ENCODE results near the gene SQSTM1.
"Not testable (repeated sequence)": the region's sequence is repeated elsewhere in the genome, so short reads cannot be mapped to it uniquely, and the experiment has no call there.

Gene SQSTM1

DNA sequence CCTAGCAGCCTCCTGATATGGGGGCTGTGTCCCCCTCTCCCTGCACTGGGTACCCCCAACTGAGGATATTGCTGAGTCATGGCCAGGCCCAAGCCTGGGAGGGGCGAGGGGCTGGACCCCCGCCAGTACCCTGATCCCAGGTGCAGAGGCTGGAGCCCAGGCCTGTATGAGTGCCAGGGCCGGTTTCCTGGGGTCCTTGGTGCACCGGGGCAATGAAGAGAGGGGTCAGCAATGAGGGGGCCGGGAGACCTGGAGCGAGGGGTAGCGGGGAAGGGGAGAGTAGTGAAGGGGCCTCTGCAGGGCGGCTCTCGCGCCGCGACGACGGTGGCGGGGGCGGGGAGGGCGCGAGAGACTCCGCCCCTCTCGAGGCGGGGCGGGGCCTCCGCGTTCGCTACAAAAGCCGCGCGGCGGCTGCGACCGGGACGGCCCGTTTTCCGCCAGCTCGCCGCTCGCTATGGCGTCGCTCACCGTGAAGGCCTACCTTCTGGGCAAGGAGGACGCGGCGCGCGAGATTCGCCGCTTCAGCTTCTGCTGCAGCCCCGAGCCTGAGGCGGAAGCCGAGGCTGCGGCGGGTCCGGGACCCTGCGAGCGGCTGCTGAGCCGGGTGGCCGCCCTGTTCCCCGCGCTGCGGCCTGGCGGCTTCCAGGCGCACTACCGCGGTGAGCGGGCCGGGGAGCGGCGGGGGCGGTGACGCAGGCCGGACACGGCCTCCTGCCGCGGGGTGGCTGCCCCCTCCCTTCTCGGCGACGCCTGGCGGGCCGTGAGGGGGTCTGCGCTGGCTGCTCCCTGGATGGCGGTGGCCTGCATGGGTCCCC is at the start of gene SQSTM1:
TSS of gene SQSTM1 (plus strand) at position 423 of the 815 bp plus-strand sequence. CDS start at position 455, 32 bp downstream.
- DNase-seq (ENCODE audit: low read depth in 2 of 2), result peak; percentile 54 to 59

DNA sequence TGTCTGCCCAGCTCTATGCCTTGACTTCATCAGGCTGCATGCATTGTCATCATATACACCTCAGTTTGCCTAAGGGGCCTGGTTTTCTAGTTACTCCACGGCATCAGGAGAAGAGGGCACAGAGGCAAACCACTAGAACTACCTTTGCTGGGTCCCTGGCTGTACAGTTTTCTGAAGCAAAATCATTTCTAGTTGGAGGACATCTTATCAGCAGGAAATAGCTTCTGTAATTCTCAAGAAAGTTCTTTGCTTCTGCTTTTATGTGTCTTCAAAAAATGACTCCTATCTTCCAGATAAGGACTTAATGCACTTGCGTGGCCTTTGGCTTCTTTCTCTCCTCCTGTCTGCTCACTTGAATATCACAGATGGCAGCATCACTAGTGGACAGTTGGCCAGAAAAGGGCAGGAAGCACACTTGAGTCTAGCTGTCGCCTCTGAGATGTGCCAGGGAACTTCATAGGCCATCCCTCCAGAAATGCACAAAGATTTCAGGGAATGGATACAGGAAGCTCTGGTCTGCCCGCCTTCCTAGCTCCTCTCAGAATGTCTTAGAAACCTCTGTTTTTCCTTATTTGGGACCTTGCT is 49.3 kb upstream of the SQSTM1 start:
- DNase-seq (ENCODE audit: low read depth in 2 of 2), result no peak

DNA sequence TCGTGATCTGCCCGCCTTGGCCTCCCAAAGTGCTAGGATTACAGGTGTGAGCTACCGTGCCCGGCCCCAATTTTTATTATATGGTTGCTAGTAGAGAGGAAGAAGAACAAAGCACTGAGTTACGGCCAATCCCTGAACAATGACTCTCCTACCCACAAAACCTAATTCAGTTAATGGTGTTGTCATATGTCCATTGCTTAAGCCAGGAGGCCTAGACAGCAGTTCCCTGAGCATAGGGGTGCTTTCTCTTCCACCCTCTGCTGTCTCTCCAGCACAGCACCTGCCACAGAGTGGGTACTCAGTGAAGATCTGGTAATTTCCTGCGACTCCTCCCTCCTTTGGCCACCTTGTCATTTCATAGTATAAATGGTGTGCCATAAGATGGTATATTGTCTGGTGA is 48.4 kb upstream of the SQSTM1 start:
- no peak for DNase-seq (ENCODE audit: low read depth in 2 of 2)

DNA sequence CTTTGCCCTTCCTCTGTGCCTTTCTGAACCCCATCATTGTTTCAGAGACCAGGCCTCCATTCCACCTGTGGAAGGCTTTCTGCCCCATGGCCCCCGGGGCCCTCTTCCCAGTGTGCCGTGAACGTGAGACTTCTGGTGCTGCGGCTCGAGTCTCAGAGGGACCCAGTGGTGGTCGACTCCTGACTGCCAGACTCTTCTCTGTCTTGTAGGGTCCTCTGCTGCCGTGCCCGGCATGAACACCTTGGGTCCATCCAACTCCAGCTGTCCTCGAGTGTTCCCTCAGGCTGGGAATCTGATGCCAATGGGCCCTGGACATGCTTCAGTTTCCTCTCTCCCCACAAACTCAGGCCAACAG is 47.0 kb upstream of the SQSTM1 start:
- DNase-seq (ENCODE audit: low read depth in 2 of 2), result no peak

DNA sequence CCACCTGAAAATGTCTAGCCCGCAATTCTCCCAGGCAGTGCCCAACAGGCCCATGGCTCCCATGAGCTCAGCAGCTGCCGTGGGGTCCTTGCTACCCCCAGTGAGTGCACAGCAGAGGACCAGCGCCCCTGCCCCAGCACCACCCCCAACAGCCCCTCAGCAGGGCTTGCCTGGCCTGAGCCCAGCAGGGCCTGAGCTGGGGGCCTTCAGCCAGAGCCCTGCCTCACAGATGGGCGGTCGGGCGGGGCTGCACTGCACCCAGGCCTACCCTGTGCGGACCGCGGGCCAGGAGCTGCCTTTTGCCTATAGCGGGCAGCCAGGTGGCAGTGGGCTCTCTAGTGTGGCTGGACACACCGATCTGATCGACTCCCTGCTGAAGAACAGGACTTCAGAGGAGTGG is 46.3 kb upstream of the SQSTM1 start:
- no peak for DNase-seq (ENCODE audit: low read depth in 2 of 2)

DNA sequence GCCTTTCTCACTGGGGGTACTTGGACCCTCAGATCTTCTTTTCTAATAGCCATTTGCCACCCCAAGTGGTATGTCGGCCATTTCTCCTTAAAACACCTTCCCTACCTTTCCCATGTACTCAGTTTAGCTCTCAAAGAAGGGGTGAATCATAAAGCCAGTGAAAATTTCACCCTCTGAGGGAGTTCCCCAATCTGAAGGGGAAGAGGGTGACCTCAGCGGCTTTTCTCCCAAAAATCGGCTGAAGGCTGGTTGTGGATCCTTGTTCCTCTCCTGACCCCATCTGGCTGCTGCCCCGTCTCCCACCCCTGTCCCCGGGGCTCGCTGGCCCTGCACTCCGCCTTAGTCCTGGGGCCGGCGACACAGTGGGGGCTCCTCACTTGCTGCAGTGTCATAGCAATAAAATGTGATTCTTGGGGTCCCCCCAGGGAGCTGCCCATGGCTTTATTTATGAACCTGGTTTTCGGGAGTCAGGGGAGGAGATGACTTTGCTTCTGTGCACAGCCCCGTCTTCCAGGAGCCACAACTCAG is 44.2 kb upstream of the SQSTM1 start:
- DNase-seq (ENCODE audit: low read depth in 2 of 2), result no peak

DNA sequence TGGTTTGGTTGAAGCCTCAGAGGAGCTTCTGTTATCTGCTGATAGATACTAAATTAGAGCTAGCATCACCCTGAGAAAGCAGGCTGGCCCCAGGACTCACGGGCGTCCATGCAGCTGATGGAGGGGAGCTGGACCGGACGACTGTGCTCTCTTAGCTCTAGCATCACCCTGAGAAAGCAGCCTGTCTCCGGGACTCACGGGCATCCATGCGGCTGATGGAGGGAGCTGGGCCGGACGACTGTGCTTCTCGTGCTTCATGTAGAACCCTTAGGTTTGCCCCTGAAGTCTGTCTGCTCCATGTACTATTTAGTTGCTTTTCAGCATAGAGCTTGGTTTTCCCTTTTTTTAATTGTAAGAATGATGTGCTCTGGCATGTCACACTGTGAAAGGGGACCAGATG is 43.2 kb upstream of the SQSTM1 start:
- no peak for DNase-seq (ENCODE audit: low read depth in 2 of 2)

DNA sequence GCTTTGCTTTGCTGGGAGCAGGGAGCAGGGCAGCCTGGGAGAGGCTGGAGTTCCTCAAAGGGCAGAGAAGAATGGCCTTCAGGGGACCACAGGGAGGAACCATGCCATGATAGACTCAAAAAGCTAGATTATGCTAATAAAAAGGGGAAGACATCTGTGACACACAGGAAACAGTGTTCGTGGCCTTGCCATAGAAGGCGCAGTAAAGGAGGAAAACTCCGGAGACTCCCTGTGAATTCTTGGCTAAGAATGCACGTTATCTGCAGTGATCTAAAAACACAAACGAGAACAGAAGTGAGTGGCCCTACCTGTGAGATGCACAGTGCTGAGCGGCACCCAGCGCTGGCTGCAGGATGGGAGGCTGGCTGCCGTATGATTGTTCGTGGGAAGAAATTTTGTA is 42.8 kb upstream of the SQSTM1 start:
- DNase-seq (ENCODE audit: low read depth in 2 of 2), result no peak

DNA sequence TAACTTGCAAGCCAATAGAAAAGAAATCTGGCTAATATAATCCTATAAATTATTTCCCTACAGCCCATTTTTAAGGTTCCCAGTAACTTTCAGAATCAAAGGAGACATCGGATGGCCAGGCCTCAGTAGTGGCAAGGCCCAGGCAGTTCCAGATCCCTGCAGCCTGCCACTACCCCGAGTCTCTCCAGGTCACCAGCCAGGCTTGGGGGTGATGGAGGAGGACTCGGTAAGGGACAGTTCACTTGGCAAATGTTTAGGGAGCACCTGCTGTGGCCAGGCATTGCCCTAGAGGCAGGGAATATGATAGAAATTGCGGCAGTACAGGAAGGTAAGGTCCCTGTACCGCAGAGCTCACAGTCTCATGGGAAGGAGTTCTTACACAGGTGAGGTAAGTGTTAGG is 42.1 kb upstream of the SQSTM1 start:
- DNase-seq (ENCODE audit: low read depth in 2 of 2), result no peak

DNA sequence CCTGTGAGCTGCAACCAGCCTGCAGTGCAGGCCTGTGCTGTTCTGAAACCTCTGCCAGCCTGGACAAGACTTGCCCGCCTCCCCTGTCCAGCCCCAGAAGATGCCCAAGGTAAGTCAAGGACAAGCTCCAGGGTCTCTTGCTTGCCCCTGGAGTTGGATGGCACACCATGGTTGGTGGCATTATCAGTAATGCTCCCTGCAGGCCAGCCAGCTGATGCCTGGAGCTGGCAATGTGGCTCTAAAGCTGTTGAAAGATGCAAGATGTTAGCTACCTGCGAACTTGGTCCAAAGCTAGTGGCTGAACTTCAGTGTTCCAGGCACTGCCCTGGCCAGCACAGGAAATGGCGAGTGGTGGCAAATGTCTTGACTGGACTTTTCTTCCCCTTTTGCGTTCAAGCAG is 40.9 kb upstream of the SQSTM1 start:
- no peak for DNase-seq (ENCODE audit: low read depth in 2 of 2)

DNA sequence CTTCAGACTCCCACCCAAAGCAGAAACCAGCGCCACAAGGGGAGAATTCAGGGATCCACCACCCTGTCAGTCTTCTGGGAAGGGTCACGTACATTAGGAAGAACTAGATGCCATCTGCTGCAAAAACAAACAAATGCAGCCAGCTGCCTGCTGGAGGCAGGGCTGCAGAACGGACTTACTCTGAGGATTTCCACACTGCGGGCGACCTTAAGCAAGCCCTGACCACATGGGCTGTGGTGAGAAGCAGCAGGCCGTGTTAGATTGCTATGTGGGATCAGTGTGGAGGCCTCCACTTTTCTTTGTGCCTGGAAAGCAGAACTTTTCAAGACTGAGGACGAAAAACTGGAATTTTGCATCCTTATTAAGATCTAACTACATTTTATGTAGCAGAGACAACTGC is 40.3 kb upstream of the SQSTM1 start:
- DNase-seq (ENCODE audit: low read depth in 2 of 2), result no peak

DNA sequence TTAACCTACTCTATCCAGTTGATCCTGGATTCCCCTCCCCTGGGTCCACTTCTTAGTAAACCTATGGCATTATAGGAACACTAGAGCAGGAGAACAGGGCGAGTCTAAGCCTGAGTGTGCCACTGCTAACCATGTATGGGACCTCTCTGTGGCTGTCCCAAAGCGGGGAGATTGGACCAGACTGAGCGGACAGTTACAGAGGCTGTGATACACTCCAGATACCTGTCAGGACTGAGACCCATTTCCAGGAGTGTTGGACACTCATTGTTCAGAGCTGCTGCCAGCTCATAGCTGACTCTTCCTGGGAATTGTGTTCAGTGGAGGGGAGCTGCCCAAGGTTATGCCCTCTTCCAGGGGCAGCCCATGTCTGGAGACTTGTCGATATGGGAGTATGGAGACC is 38.9 kb upstream of the SQSTM1 start:
- no peak for DNase-seq (ENCODE audit: low read depth in 2 of 2)

DNA sequence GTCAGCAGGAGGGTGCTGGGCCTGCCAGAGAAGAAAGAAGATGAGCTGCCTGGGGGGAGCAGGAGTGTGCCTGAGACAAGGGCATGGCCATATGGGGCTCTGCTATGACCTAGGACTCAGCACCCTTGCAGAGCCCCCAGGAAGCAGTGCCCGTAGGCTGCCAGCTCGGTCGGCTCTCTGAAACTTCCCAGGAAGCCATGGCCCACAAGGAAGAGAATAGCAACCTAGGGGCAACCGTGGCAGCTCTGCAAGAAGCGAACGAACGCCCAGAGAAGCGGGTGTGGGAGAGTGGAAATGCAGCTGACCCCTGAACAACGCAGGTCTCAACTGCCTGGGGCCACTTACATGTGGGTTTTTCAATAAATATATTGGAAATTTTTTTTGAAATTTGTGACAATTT is 37.6 kb upstream of the SQSTM1 start:
- no peak for DNase-seq (ENCODE audit: low read depth in 2 of 2)

DNA sequence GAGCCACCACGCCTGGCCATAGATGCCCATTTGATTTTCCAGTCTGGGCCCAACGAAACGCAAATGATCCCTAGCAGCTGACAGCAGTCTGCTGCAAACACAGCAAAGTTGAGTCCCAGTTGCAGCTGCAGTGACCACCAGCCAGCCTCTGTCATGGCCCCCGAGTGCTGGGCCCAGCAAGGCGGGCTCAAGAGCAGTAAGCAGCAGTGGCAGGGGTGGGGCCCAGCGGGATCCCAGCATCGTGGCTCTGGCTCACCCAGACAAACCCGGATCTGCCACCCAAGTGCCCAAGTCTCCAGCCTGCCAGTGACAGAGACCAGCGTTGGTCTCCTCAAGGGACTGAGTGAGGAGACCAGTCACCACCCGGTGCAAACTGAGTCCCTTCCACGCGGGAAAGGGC is 33.8 kb upstream of the SQSTM1 start:
- DNase-seq (ENCODE audit: low read depth in 2 of 2), result no peak

DNA sequence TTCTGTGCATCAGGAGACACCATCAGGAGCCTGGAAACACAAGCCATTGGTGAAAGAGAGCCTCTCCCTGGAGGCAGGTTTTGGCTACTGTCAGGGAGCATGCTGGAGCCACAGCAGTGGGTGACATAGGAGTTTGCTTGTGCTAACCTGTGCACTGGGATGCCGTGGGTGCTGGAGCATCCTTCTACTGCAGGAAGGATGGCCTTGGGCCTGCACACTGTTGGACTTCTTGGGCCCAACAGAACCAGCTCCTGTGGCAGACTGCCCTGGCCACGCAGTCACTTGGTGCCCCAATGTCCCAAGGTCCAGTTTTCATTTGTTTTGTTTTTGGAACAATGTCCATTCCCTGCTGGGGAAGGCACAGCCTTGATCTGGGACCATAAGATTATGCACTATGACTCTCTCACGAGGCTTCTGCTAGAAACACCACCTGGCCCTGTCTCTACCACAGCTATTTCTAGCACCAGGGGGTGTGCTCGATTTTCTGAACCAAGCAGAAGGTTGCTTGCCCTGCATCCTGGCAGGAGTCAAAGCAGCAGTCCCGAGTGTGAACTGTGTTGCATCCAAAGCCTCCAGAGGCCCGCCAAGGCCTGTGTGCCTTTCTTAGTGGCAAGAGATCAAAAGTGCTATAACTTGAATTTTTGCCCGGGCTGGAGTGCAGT is 32.4 kb upstream of the SQSTM1 start:
- no peak for DNase-seq (ENCODE audit: low read depth in 2 of 2)

DNA sequence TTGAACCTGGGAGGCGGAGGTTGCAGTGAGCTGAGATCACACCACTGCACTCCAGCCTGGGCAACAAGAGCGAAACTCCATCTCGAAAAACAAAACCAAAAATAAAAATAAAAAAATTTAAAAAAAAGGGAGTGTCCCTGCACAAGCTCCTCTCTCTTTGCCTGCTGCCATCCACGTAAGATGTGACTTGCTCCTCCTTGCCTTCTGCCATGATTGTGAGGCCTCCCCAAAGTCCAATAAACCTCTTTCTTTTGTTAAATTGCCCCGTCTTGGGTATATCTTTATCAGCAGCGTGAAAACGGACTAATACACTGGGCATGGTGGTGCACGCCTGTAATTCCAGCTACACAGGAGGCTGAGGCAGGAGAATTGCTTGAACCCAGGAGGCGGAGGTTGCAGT is 31.4 kb upstream of the SQSTM1 start:
- DNase-seq (ENCODE audit: low read depth in 2 of 2), result not testable (repeated sequence)

DNA sequence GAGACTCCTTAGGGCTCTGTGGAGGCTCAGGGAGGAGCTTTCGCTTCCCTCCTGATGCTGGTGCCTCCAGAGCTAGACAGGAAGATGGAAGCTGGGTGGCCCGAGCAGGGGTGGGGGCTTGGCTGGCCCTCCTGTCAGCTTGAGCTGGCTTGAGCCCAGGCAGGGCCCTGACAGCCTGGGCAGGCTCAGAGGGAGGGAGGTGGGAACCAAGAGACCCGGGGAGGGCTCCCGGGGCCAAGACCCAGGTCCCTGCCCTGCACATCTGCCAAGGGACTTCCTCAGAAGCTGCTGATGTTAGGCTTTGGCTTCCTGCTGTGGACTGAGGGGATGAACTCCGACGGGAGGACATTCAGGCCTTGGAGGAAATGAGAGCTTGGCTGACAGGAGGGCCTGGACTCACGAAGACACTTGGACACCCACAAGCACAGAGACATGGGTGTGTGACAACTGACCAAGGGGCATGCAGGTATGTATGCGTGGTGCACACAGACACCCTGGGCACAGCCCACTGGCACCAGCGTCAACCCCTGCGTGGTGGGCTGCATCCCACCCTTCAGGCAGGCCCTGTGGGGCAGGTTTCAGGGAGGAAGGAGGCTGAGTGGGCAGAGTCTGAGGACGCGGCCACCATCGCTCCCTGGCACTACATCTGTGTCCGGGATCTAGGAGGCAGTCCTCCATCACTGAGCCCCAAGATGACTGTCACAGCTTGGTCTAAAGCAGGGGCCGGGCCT is 28.7 kb upstream of the SQSTM1 start:
- DNase-seq (ENCODE audit: low read depth in 2 of 2), result no peak

DNA sequence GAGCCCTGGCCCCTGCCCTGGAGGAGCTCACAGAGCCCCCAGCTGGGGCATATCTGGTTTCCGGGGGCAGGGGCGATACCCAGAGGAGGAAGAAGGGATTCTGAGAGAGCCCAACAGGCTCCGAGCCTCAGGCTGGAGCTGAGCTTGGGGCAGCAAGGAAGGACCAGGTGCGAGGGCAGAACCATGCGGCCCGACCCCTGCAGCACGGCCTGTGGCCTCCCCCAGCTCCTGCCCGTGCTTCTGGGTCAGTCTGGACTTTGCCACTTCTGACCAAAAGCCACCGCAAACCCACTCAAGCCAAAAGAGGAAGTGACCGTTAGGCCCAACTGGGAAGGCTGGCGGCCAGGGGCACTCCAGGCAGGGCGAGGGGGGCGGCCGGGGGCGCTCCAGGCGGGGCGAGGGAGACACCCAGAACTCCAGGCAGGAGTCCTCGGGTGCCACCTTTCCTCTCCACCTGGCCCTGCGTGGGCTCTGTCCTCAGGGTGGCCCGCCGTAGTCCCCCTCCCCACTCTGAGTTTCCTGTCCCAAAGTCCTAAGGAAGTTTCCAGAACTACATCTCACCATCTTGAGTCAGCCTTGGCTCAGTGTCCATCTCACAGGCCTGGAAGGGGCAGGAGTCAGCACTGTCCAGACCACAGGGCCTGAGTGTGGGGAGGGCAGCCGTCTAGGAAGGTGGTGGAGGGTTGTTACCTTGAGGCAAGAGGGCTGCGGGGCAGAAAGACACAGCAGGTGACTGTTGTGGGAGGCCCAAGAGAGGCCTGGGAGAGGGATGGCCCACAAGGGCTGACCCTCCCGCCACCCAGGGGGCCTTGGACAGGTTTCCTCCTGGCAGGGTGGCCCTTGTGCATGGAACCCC is 27.9 kb upstream of the SQSTM1 start:
- DNase-seq (ENCODE audit: low read depth in 2 of 2), result no peak

DNA sequence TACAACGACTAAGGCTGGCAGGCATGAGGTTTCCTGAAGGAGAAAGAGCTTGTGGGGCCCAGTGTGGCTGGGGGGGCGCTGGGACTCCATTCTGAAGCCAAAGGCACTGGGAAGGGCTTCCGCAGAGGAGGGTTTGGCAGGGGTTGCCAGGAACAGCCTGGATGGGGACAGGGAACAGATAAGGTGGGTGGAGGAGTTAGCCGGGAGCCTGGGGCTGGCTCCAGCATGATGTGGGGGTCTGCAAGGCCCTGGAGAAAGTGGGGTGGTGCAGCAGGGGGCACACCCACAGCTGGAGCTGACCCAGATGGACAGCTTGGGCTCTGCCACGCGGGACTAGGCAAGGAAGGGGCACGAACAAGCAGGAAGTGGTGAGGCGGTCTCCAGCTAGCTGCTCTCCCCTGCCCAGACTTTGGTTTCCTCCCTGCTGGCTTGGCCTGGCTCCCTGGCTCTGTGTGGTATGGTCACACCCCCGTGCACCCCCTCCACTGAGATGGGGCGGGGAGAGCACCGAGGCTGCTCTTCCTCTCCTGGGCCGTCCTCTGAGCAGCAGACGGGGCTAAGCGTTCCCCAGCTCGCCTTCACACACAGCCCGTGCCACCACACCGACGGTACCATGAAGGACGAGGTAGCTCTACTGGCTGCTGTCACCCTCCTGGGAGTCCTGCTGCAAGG is 27.1 kb upstream of the SQSTM1 start, which contains the start of gene LTC4S:
TSS of gene LTC4S (plus strand) at position 519 of the 672 bp plus-strand sequence. CDS start at position 614, 95 bp downstream.
- no peak for DNase-seq (ENCODE audit: low read depth in 2 of 2)

DNA sequence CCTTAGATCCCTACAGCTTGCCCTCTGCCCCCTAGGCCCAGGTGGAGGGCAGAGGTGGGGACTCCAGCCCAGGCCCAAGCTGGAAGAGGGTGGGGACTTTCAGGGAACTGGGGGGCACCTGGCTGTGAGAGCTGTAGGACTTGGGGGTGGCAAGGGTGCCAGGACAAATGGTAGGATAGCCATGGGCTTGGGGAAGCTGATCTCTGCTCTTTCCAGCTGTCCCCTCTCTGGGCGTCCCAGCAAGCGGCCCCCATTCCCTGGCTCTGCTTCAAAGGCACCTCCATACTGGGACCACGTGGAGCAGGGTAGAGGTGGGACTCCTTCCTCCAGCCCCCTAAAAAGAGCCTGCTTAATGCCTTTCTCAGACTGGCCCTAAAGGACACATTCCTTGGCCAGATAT is 26.5 kb upstream of the SQSTM1 start:
- no peak for DNase-seq (ENCODE audit: low read depth in 2 of 2)

DNA sequence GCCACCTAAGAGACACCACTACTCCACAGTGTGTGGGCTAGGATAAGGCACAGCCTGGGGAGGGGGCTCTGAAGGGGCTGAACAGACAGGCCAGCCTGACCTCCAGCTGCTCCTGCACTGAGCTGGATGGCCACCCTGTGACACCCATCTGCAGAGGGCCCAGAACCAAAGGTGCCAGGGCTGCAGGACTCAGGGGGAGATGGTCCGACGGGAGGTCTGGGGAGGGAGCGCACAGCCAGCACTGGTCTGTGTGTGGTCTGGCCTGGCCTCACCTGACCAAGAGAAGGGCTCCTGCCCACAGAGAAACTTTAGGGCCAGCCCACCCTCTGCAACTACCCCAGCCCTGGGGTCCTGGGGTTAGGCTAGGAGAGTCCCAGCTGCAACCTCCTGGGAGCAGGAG is 26.1 kb upstream of the SQSTM1 start:
- DNase-seq (ENCODE audit: low read depth in 2 of 2), result no peak

All from fibroblast of skin of left quadriceps (primary cell).